ENCODE results near the gene ESYT1. TPM values are rescaled to one million over a fixed set of nuclear protein-coding genes. Genes with fewer than 3 reads are reported as not detected.
A peak's percentile ranks its signal among the peaks of the same experiment; 100 is the strongest.

ESYT1 gene
- total and polyA plus RNA-seq, 9 of the 15 experiments (the other 6 are each of a cell fraction or from before 2014, with no cell fraction given), result 132 to 420 (median 164) TPM

GRCh38 chr12:56119361-56119796, 8.7 kb upstream of the ESYT1 start (continued):
- no peak for TF ChIP-seq ETS1 (conservative IDR thresholded peaks at IDR 0.05; ENCODE audit: control insufficient read depth, low read depth, low read length)
- TF ChIP-seq FOXK2 (conservative IDR thresholded peaks at IDR 0.05 in 1 of 2, IDR thresholded peaks at IDR 0.05 in 1 of 2; ENCODE audit: low read depth in 2 of 2), result peak; percentile 40 to 55; a peak in 3 of 4 replicates
- TF ChIP-seq, protein P1, sequence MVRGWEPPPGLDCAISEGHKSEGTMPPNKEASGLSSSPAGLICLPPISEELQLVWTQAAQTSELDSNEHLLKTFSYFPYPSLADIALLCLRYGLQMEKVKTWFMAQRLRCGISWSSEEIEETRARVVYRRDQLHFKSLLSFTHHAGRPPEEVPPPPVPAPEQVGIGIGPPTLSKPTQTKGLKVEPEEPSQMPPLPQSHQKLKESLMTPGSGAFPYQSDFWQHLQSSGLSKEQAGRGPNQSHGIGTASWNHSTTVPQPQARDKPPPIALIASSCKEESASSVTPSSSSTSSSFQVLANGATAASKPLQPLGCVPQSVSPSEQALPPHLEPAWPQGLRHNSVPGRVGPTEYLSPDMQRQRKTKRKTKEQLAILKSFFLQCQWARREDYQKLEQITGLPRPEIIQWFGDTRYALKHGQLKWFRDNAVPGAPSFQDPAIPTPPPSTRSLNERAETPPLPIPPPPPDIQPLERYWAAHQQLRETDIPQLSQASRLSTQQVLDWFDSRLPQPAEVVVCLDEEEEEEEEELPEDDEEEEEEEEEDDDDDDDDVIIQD (CRISPR knock-in tag; IDR thresholded peaks at IDR 0.05), result no peak
- peak; percentile 8; the same call in 1 of the 2 replicates for TF ChIP-seq FOSL1 (tag; conservative IDR thresholded peaks at IDR 0.05)
- TF ChIP-seq, protein P2, sequence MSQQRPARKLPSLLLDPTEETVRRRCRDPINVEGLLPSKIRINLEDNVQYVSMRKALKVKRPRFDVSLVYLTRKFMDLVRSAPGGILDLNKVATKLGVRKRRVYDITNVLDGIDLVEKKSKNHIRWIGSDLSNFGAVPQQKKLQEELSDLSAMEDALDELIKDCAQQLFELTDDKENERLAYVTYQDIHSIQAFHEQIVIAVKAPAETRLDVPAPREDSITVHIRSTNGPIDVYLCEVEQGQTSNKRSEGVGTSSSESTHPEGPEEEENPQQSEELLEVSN (IDR thresholded peaks at IDR 0.05; ENCODE audit: borderline replicate concordance in 1 of 2, extremely low read depth in 1 of 2, insufficient read depth in 1 of 2, insufficient read length in 1 of 2, low read depth in 1 of 2, low read length in 1 of 2, poor library complexity in 1 of 2, severe bottlenecking in 1 of 2), result peak in 1 of 2 experiments; percentile 35
- TF ChIP-seq HDAC1 (IDR thresholded peaks at IDR 0.05), result peak in 1 of 2 experiments; percentile 63; a peak in 1 of 4 replicates
- TF ChIP-seq NR2C1 (IDR thresholded peaks at IDR 0.05), result peak; percentile 50; the same call in 1 of the 2 replicates
- TF ChIP-seq NR2C1 (tag; IDR thresholded peaks at IDR 0.05), result peak; percentile 41; the same call in 1 of the 2 replicates
- TF ChIP-seq SP1 (CRISPR knock-in tag; IDR thresholded peaks at IDR 0.05), result peak; percentile 43; the same call in 1 of the 2 replicates
- TF ChIP-seq, protein P3, sequence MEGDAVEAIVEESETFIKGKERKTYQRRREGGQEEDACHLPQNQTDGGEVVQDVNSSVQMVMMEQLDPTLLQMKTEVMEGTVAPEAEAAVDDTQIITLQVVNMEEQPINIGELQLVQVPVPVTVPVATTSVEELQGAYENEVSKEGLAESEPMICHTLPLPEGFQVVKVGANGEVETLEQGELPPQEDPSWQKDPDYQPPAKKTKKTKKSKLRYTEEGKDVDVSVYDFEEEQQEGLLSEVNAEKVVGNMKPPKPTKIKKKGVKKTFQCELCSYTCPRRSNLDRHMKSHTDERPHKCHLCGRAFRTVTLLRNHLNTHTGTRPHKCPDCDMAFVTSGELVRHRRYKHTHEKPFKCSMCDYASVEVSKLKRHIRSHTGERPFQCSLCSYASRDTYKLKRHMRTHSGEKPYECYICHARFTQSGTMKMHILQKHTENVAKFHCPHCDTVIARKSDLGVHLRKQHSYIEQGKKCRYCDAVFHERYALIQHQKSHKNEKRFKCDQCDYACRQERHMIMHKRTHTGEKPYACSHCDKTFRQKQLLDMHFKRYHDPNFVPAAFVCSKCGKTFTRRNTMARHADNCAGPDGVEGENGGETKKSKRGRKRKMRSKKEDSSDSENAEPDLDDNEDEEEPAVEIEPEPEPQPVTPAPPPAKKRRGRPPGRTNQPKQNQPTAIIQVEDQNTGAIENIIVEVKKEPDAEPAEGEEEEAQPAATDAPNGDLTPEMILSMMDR (IDR thresholded peaks at IDR 0.05 in 2 of 3, conservative IDR thresholded peaks at IDR 0.05 in 1 of 3; ENCODE audit: insufficient read depth in 2 of 3, low read depth in 1 of 3, low read length in 3 of 3), result peak; percentile 87 to 97 (median 88)
- TF ChIP-seq, protein P4, sequence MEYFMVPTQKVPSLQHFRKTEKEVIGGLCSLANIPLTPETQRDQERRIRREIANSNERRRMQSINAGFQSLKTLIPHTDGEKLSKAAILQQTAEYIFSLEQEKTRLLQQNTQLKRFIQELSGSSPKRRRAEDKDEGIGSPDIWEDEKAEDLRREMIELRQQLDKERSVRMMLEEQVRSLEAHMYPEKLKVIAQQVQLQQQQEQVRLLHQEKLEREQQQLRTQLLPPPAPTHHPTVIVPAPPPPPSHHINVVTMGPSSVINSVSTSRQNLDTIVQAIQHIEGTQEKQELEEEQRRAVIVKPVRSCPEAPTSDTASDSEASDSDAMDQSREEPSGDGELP (CRISPR knock-in tag; IDR thresholded peaks at IDR 0.05; ENCODE audit: borderline replicate concordance), result 0 out of 2 replicates have a peak, but pooled peaks have one; percentile 20
- TF ChIP-seq ZBTB7A (IDR thresholded peaks at IDR 0.05; ENCODE audit: borderline replicate concordance, control insufficient read depth, low read depth, low read length), result peak; percentile 47; the same call in 1 of the 2 replicates

Data from K562 (cell line).